Endothelial cell (in vitro differentiated cells): ENCODE data around the gene SMARCAL1. TPM values are rescaled to one million over a fixed set of nuclear protein-coding genes. Genes with fewer than 3 reads are reported as not detected.
A peak's percentile ranks its signal among the peaks of the same experiment; 100 is the strongest.

Experiments
- DNase-seq: peaks from one replicate; pipeline ENCODE4 v3.0.0; 2021; ENCODE audit warnings: low spot score
- H3K27ac Mint-ChIP-seq: one replicate; pipeline ENCODE4 v1.8.0; 2021; ENCODE audit warnings: mixed read lengths, inconsistent platforms; ENCODE audit not compliant: unreplicated experiment
- H3K27me3 Mint-ChIP-seq: one replicate; pipeline ENCODE4 v1.8.0; 2021; ENCODE audit warnings: mild to moderate bottlenecking, moderate library complexity, mixed read lengths, inconsistent platforms; ENCODE audit not compliant: unreplicated experiment
- H3K36me3 Mint-ChIP-seq: one replicate; pipeline ENCODE4 v1.8.0; 2021; ENCODE audit warnings: mild to moderate bottlenecking, low read depth, mixed read lengths, inconsistent platforms; ENCODE audit not compliant: unreplicated experiment
- H3K4me1 Mint-ChIP-seq: one replicate; pipeline ENCODE4 v1.8.0; 2021; ENCODE audit warnings: mild to moderate bottlenecking, mixed read lengths, inconsistent platforms; ENCODE audit not compliant: unreplicated experiment
- H3K4me3 Mint-ChIP-seq: one replicate; pipeline ENCODE4 v1.8.0; 2021; ENCODE audit warnings: mild to moderate bottlenecking, mixed read lengths, inconsistent platforms; ENCODE audit not compliant: unreplicated experiment
- H3K9me3 Mint-ChIP-seq: one replicate; pipeline ENCODE4 v1.8.0; 2021; ENCODE audit warnings: mixed read lengths, inconsistent platforms; ENCODE audit not compliant: unreplicated experiment
- CTCF ChIP-seq: fragments of 200-600 bp; sonication (generic); IDR thresholded peaks from one replicate; pipeline ENCODE4 v1.5.0; 2021; ENCODE audit warnings: antibody characterized with exemption; ENCODE audit not compliant: unreplicated experiment
- total RNA-seq: library from RNA; stranded (reverse); fragmentation: NEBNext Ultra II Directional; extraction: Animal tissue kit (Norgen Biotek cat#: 25700); gene quantifications from one replicate; pipeline ENCODE4 v1.2.1, GENCODE V29; 2021; ENCODE audit not compliant: unreplicated experiment

The SMARCAL1 gene
- total RNA-seq, 1 donor from 2014 or later = 39.1 TPM

- no peak for TF ChIP-seq CTCF
- Mint-ChIP-seq H3K36me3 (no peaks in the 10 kb centered on the region), H3K4me3 (no peak overlapping the region), H3K4me1 (peaks cover 11% of the 10 kb centered on the region), H3K9me3 (no peaks in the 10 kb centered on the region), H3K27ac (no peak overlapping the region), H3K27me3 (no peaks in the 10 kb centered on the region)
- DNase-seq = no peak
Observed at GRCh38 chr2:216525972-216526371, 113.7 kb downstream of the SMARCAL1 start.

GRCh38 chr2:216526939-216527338, 114.7 kb downstream of the SMARCAL1 start:
- TF ChIP-seq CTCF = no peak
- Mint-ChIP-seq H3K4me1 (peaks cover 17% of the 10 kb centered on the region), H3K27ac (no peak overlapping the region)

GRCh38 chr2:216527600-216527999, 115.3 kb downstream of the SMARCAL1 start:
- TF ChIP-seq CTCF = no peak
- no peaks in the 10 kb centered on the region for H3K36me3 Mint-ChIP-seq
- H3K27me3 Mint-ChIP-seq = no peaks in the 10 kb centered on the region
- no peak overlapping the region for H3K27ac Mint-ChIP-seq
- H3K9me3 Mint-ChIP-seq = no peaks in the 10 kb centered on the region
- H3K4me3 Mint-ChIP-seq = no peak overlapping the region
- no peak for DNase-seq
- H3K4me1 Mint-ChIP-seq = peaks cover 23% of the 10 kb centered on the region

More at GRCh38 chr2:216526939-216527338, 114.7 kb downstream of the SMARCAL1 start:
- no peaks in the 10 kb centered on the region for H3K36me3 Mint-ChIP-seq
- no peaks in the 10 kb centered on the region for H3K27me3 Mint-ChIP-seq
- DNase-seq = no peak
- no peak overlapping the region for H3K4me3 Mint-ChIP-seq
- no peaks in the 10 kb centered on the region for H3K9me3 Mint-ChIP-seq

- Mint-ChIP-seq H3K27me3 (peaks cover 1% of the 10 kb centered on the region), H3K4me1 (peaks cover 64% of the 10 kb centered on the region), H3K4me3 (peak overlapping the region; percentile 54), H3K36me3 (no peaks in the 10 kb centered on the region), H3K9me3 (no peaks in the 10 kb centered on the region), H3K27ac (peak overlapping the region; percentile 98)
- DNase-seq = no peak
- no peak for TF ChIP-seq CTCF
Observed at GRCh38 chr2:216532562-216532961, 120.3 kb downstream of the SMARCAL1 start.

Other genes starting within 250 kb of the SMARCAL1 start
- 0.46 TPM for gene MARCHF4, start 40.0 kb upstream of the SMARCAL1 start, total RNA-seq
- gene RPL37A, start 86.4 kb downstream of the SMARCAL1 start, total RNA-seq = 2,729 TPM
- 1,170 TPM for gene IGFBP2, start 220.9 kb downstream of the SMARCAL1 start, total RNA-seq